Astrocyte of the spinal cord (primary cell): ENCODE results near the gene PAPPA.
A peak's percentile ranks its signal among the peaks of the same experiment; 100 is the strongest.

ENCODE experiments used
- DNase-seq: peaks from one replicate; pipeline ENCODE4 v3.0.0; 2011; ENCODE audit warnings: low read depth, low spot score
- H3K4me3 ChIP-seq: 2 replicates; pipeline ENCODE4 v1.5.1; 2011; ENCODE audit warnings: low read depth, mild to moderate bottlenecking, low read length, moderate library complexity
- CTCF ChIP-seq: IDR thresholded peaks from 2 replicates; pipeline ENCODE4 v1.5.1; 2012; ENCODE audit warnings: low read depth, mild to moderate bottlenecking, low read length, inconsistent platforms
- in situ Hi-C: cut with HindIII; loops from 2 replicates; pipeline ENCODE4 v1.10.0; 2017; ENCODE audit warnings: low sequenced_read_pairs

Gene PAPPA

GRCh38 chr9:116154976-116155697 lies 1.5 kb downstream of the PAPPA start:
- no peak for TF ChIP-seq CTCF
- in situ Hi-C loops: no loop called here
- peak overlapping the region; percentile 48 for H3K4me3 ChIP-seq
- DNase-seq: peak; percentile 72

- peak; percentile 70 for DNase-seq
- in situ Hi-C loops: no loop called here
- H3K4me3 ChIP-seq: peak overlapping the region; percentile 48
- TF ChIP-seq CTCF: no peak
Measured at GRCh38 chr9:116155698-116156039, 2.1 kb downstream of the PAPPA start.

GRCh38 chr9:116156621-116157314 lies 3.2 kb downstream of the PAPPA start:
- in situ Hi-C loops: no loop called here
- no peak for TF ChIP-seq CTCF
- peak; percentile 77 for DNase-seq
- peak overlapping the region; percentile 20 for H3K4me3 ChIP-seq

GRCh38 chr9:116157436-116158138 lies 4.0 kb downstream of the PAPPA start:
- peak overlapping the region; percentile 20 for H3K4me3 ChIP-seq
- no peak for TF ChIP-seq CTCF
- DNase-seq: peak; percentile 24
- in situ Hi-C loops: no loop called here

- DNase-seq: no peak
- in situ Hi-C loops: loop anchor here (10.0 kb wide), 1 partner anchor 566 kb away; no protein-coding TSS in a partner anchor
- H3K4me3 ChIP-seq: no peak overlapping the region
- TF ChIP-seq CTCF: no peak
Measured at GRCh38 chr9:116160676-116161571, 7.3 kb downstream of the PAPPA start.
